ENCODE measurements around the gene TAF11L14.

Gene TAF11L14

DNA sequence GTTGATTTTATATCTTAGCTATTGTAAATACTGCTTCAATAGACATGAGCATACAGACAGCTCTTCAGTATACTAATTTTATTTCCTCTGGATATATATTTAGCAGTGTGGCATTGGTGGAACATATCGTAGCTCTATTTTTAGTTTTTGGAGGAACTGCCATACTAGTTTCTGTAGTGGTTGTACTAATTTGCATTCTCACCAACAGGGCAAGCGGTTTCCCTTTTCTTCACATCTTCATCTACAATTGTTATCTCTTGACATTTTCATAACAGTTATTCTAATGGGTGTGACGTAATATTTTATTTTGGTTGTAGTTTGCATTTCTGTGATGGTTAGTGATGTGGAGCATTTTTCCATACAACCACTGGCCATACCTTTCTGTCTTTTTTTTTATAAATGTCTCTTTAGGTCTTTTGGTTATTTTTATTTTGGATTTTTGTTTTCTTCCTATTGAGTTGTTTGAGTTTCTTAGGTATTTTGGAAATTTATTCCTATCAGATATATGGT, 32.5 kb downstream of the TAF11L14 start:
- TF ChIP-seq, protein P1, sequence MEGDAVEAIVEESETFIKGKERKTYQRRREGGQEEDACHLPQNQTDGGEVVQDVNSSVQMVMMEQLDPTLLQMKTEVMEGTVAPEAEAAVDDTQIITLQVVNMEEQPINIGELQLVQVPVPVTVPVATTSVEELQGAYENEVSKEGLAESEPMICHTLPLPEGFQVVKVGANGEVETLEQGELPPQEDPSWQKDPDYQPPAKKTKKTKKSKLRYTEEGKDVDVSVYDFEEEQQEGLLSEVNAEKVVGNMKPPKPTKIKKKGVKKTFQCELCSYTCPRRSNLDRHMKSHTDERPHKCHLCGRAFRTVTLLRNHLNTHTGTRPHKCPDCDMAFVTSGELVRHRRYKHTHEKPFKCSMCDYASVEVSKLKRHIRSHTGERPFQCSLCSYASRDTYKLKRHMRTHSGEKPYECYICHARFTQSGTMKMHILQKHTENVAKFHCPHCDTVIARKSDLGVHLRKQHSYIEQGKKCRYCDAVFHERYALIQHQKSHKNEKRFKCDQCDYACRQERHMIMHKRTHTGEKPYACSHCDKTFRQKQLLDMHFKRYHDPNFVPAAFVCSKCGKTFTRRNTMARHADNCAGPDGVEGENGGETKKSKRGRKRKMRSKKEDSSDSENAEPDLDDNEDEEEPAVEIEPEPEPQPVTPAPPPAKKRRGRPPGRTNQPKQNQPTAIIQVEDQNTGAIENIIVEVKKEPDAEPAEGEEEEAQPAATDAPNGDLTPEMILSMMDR (conservative IDR thresholded peaks at IDR 0.05): no peak
- TF ChIP-seq ZFX (IDR thresholded peaks at IDR 0.05): no peak
- H3K27ac ChIP-seq: no peak overlapping the region

DNA sequence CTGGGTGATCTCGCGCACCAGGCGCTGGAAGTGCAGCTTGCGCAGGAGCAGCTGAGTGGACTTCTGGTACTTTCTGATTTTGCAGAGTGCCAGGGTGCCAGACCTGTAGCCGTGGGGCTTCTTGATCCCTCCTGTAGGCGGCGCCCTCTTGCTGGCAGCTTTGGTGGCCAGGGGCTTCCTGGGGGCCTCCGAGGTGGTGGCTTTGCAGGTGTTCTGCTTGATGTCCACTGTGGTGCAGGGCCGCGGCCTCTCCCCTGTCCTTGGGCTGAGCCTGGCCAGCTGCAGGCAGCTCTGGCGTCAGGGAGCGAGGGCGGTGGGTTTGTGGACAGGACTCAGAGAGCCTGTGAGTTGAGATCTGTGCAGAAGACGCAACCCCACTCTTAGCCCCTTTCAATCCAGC, 36.1 kb downstream of the TAF11L14 start:
- TF ChIP-seq ZFX (IDR thresholded peaks at IDR 0.05): no peak
- TF ChIP-seq, protein P1 (conservative IDR thresholded peaks at IDR 0.05): 0 out of 2 replicates have a peak, but pooled peaks have one; percentile 11
- no peak overlapping the region for H3K27ac ChIP-seq

DNA sequence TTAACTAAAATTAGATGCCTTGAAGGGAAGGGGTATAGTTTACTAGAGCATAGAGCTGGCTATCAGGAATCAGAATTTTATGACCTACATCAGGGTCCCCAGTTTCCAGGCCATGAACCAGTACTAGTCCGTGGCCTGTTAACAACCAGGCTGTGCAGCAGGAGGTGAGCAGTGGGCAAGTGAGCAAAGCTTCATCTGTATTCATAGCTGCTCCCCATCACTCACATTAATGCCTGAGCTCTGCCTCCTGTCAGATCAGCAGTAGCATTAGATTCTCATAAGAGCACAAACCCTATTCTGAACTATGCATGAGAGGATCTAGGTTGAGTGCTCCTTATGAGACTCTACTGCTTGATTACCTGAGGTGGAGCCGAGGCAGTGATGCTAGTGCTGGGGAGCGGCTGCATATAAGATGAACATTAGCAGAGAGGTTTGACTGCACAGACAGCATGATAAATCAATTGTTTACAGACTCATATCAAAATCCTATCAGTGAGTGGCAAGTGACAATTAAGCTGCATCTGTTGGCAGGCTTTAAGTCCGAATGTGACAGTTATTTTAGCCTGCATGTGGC, 44.6 kb downstream of the TAF11L14 start:
- TF ChIP-seq ZFX (IDR thresholded peaks at IDR 0.05): no peak
- TF ChIP-seq, protein P1 (conservative IDR thresholded peaks at IDR 0.05): no peak
- no peak overlapping the region for H3K27ac ChIP-seq

DNA sequence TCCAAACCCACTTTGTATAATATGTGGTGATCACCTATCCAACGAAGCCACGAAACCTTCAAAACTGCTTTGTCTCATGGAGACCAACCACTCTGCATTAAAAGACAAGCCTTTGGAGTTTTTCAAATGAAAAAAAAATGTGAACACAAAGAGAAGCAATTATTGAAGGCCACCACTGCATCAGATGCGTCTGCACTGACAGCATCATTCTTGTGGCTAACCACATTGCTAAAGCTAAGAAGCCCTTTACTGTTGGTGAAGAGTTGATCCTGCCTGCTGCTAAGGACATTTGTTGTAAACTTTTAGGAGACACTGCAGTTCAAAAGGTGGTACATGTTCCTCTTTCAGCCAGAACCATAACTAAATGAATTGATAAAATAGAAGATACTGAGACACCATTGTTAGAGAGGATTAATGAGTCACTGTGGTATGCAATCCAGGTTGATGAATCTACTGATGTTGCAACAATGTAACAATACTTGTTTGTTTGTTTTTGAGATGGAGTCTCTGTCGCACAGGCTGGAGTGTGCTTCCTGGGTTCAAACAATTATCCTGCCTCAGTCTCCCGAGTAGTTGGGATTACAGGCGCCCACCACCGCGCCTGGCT, 45.4 kb downstream of the TAF11L14 start:
- no peak overlapping the region for H3K27ac ChIP-seq
- TF ChIP-seq, protein P1 (conservative IDR thresholded peaks at IDR 0.05): no peak
- no peak for TF ChIP-seq ZFX (IDR thresholded peaks at IDR 0.05)

DNA sequence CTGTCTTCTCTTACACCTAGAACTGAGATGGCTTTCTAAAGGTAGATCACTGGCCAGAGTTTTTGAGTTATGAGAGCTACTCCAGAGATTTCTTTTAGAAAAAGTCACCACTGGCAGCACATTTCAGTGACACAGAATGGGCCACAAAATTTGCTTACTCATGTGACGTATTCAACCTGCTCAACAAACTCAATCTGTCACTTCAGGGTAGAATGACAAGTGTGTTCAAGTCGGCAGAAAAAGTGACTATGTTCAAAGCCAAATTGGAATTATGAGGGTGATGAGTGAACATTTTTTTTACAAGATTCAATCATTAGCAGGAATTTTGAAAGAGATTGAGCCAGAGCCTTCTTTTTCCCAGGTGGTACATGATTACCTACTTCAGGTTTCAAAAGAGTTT, 46.5 kb downstream of the TAF11L14 start:
- no peak overlapping the region for H3K27ac ChIP-seq
- no peak for TF ChIP-seq ZFX (IDR thresholded peaks at IDR 0.05)
- TF ChIP-seq, protein P1 (conservative IDR thresholded peaks at IDR 0.05): no peak

All from C4-2B (cell line).